ENCODE measurements around the gene BPHL.
"Not testable (repeated sequence)": the region's sequence is repeated elsewhere in the genome, so short reads cannot be mapped to it uniquely, and the experiment has no call there.

The BPHL gene

GRCh38 chr6:3118353-3119039, at the start of gene BPHL:
BPHL (plus strand) TSS chr6:3118711; CDS start chr6:3118741, 30 bp downstream.
- DNase-seq (ENCODE audit: low spot score), result peak; percentile 100

- no peak for DNase-seq (ENCODE audit: low spot score)
Observed at GRCh38 chr6:3071568-3071967, 46.9 kb upstream of the BPHL start.

- no peak for DNase-seq (ENCODE audit: low spot score)
Observed at GRCh38 chr6:3072798-3073197, 45.7 kb upstream of the BPHL start.

GRCh38 chr6:3073382-3073781, 45.1 kb upstream of the BPHL start:
- DNase-seq (ENCODE audit: low spot score), result no peak

DNA sequence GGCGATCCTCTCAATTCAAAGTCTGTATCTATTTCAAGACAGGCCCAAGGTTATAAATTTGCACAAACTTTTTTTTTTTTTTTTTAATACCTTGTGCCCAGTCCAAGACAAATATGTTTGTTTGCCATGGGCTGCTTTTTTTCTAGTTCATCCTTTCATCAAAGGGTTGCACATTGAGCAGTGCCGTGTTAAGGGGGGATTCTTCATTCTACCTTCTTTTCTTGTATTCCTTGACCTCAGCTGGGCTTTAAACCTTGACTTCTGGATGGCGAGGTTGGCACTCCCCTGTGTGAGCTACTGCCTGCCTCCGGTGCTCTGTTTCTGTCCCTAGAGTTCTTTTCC, 42.8 kb upstream of the BPHL start:
- DNase-seq (ENCODE audit: low spot score), result no peak

DNA sequence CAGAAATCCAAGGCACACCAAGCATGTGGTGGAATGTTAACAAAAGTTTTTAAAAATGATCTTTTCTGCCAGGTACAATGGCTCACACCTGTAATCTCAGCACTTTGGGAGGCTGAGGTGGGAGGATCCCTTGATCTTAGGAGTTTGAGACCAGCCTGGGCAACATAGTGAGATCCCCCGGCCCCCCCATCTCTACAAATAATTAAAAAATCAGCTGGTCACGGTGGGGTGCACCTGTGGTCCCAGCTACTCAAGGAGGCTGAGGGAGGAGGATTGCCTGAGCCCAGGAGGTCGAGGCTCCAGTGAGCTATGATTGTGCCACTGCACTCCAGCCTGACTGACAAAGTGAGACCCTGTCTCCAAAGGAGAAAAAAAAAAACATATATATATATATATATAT, 42.2 kb upstream of the BPHL start:
- DNase-seq (ENCODE audit: low spot score), result no peak

GRCh38 chr6:3077430-3077829, 41.1 kb upstream of the BPHL start:
- no peak for DNase-seq (ENCODE audit: low spot score)

DNA sequence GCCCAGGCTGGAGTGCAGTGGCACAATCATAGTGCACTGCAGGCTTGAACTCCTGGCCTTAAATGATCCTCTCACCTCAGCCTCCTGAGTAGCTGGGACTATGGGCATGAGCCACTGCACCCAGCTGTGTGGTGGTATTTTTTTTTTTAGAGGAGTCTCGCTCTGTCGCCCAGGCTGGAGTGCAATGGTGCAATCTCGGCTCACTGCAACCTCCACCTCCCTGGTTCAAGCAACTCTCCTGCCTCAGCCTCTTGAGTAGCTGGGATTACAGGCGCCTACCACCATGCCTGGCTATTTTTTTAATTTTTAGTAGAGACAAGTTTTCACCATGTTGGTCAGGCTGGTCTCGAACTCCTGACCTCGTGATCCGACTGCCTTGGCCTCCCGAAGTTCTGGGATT, 39.6 kb upstream of the BPHL start:
- not testable (repeated sequence) for DNase-seq (ENCODE audit: low spot score)

DNA sequence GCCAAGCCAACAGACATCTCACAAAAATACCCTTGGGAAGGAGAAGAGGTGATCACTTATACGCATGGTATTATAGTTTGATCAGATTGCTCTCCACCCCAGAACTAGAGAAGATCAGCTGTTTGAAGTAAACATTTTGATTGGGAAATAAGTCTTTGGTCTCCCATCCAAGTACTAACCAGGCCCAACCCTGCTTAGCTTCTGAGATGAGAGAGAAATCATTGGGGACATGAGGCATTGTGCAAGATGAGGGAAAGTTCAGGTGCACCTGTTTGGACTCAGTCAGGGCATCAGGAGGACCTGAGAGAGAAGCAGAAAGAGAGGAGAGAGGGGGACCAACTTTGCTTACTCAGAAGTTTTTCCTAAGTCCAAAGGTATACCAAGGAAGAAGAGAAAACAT, 38.8 kb upstream of the BPHL start:
- no peak for DNase-seq (ENCODE audit: low spot score)

- DNase-seq (ENCODE audit: low spot score), result no peak
Observed at GRCh38 chr6:3081960-3082359, 36.6 kb upstream of the BPHL start.

DNA sequence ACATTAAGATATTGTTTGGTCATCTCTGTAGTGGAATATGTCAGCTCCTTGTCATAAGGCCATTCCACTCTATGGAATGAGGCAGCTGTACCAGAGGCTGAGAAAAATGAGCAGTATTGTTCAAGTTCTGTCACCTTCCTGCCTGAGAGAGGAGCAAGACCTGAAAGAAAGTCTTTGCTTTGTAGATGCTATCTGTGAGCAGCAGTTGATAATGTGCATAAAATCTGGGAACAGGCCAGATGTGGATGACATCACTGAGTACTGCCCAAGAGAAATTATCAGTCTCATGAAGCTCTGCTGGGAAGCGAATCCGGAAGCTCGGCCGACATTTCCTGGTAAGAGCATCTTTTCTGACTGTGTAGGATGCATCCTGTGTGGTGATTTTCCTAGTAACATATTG, 33.4 kb upstream of the BPHL start:
- DNase-seq (ENCODE audit: low spot score), result no peak

DNA sequence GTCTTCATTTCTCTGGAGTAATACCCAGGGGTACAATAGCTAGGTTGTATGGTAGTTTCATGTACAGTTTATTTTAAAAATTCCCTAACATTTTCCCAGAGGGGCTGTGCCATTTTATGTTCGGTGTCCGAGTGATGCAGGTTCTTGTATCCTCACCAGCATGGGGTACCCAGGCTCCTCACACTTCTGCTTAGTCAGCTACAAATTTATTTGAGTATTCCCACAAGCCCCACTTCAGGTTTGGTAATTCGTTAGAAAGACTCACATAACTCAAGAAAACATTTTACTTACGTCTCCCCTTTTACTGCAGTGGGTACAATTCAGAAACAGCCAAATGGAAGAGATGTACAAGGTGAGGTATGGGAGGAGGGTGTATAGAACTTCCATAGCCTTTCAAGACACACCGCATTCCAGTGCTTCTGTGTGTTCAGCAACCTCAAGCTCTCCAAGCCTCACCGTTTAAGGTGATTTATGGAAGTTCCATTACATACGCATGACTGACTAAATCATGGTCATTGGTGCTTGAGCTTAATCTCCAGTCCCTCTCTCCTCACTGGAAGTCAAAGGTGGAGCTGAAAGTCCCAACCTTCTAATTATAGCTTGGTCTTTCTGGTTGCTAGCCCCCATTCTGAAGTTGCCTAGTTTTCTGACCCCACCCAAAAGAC, 32.1 kb upstream of the BPHL start:
- no peak for DNase-seq (ENCODE audit: low spot score)

- peak; percentile 82 for DNase-seq (ENCODE audit: low spot score)
Observed at GRCh38 chr6:3088446-3088845, 30.1 kb upstream of the BPHL start.

- peak; percentile 56 for DNase-seq (ENCODE audit: low spot score)
Observed at GRCh38 chr6:3088968-3089367, 29.5 kb upstream of the BPHL start.

DNA sequence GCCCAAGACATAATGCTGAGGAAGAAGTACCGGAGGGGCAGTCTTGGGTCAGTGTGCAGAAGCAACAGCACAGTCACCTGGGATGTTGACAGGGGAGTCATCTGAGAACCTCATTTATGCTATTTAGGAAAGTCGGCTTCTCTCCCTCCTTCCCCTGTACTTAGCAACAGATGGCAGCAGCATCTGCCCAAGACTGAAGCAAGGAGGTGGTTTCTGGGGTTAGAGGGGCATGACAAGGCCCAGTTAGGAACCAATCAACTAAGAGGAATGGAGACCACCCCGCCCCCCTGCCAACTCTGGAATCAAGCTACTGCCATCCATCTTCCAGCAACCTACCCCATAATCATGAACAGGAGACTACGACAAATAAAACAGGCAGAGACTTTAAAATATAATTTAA, 28.5 kb upstream of the BPHL start:
- DNase-seq (ENCODE audit: low spot score), result peak; percentile 12

DNA sequence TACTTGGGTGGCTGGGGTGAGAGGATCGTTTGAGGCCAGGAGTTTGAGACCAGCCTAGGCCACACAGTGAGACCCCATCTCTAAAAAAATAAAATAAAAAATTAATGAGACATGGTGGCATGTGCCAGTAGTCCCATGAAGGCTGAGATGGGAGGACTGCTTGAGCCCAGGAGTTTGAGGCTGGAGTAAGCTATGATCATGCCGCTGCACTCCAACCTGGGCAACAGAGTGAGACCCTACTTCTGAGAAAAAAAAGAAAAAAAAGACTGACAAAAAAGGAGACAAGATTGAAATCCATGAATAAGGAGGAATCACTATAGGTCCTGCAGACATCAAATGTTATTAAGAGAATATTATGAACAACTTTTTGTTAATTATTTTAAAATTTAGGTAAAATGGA, 23.7 kb upstream of the BPHL start:
- no peak for DNase-seq (ENCODE audit: low spot score)

DNA sequence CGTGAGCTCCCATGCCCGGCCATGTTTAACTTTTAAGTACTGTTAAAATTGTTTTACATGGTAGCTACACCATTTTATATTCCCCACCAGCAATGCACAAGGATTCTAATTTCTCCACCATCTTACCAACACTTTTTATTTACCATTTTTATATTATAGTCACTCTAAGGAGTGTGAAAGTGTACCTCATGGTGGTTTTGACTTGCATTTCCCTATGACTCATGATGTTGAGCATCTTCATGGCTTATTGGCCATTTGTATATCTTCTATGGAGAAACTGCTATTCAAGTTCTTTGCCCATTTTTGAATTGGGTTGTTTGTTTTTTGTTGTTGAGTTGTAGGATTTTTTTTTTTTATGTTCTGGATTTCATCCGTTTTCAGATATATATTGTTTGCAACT, 15.6 kb upstream of the BPHL start:
- DNase-seq (ENCODE audit: low spot score), result no peak

GRCh38 chr6:3108746-3109414, 9.6 kb upstream of the BPHL start:
- DNase-seq (ENCODE audit: low spot score), result no peak

- DNase-seq (ENCODE audit: low spot score), result no peak
Observed at GRCh38 chr6:3109761-3110160, 8.8 kb upstream of the BPHL start.

- DNase-seq (ENCODE audit: low spot score), result no peak
Observed at GRCh38 chr6:3114377-3114776, 4.1 kb upstream of the BPHL start.

DNA sequence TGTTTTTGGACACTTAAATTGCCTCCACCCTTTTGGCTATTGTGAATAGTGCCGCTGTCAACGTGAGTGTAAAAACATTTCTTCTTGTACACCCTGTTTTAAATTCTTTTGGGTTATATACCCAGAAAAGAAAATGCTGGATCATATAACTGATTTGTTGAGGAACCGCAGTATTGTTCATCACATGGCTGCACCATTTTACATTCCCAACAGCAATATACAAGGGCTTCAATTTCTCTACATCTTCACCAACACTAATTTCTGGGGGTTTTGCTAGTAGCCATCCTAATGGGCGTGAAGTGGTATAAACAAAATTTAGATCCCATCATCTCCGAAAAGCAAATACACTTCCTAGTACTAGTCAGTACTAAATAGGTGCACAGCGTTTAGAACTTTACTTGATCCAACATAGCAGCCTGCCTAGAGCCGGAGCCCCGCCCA, 579 bp upstream of the BPHL start:
- no peak for DNase-seq (ENCODE audit: low spot score)

DNA sequence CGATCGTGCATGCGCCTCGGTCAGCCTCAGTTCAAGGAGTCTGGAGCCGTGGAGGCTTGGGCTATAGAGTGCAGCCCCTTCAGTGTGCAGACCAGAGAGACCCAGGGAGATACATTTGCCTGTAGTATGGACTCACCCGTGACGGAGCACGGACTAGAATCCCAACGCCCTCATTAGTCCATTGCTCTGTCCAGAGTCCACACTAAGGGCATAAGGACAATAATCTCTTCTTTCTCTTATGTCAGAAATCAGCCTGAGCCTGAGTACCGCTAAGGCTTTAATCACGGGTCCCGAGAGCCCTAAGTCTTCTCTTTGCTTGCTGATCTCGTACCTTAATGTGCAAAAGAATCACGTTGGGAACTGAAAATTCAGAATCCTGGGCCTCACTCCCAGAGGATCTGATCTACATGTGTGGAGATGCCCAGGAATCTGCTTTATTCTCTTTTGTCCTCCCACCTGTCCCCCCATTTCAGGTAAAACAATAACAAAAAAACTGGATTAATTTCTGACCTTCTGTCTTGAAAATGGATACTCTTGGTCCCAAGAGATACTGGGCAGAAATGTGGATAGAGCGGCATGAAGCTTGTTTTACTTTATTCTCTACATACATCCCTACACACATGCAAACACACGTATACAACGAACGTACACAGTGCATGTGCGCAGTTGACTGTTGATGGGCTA, 671 bp downstream of the BPHL start:
- peak; percentile 55 for DNase-seq (ENCODE audit: low spot score)

- no peak for DNase-seq (ENCODE audit: low spot score)
Observed at GRCh38 chr6:3120765-3121089, 2.2 kb downstream of the BPHL start.

Data from AG20443 (cell line).